Renal cortex interstitium (tissue), 15 donors: ENCODE measurements around the gene LCT. TPM values are rescaled to one million over a fixed set of nuclear protein-coding genes. Genes with fewer than 3 reads are reported as not detected.
"Not testable (repeated sequence)": the region's sequence is repeated elsewhere in the genome, so short reads cannot be mapped to it uniquely, and the experiment has no call there.

ENCODE experiments used
- DNase-seq, 11 donors: peaks; one replicate each; pipeline ENCODE4 v3.0.0-alpha.2; 2013; ENCODE audit warnings: low read depth in 9 of 11, low spot score in 4 of 11; ENCODE audit errors: extremely low read depth in 1 of 11
- long read RNA-seq, 16 experiments: transcript quantifications; one replicate each; lab custom pipeline, GENCODE V29; 2026
- polyA plus RNA-seq, 3 donors: library from polyadenylated mRNA; unstranded; fragments of 120-200 nt; gene quantifications; one replicate each; pipeline ENCODE4 v1.2.1, GENCODE V29; 2013; ENCODE audit not compliant: insufficient read length in 3 of 3

The LCT gene
- polyA plus RNA-seq = under 1 TPM in 2 of 3 donors, not detected in 1; 0.05 to 0.08 TPM
- long read RNA-seq, donor 1 = 0 reads
- long read RNA-seq, donor 2 = 0 reads
- long read RNA-seq, donor 3 = 0 reads
- long read RNA-seq, donor 4 = 0 reads
- long read RNA-seq, donor 5 = 0 reads
- long read RNA-seq, donor 6 = 0 reads
- long read RNA-seq, donor 7 = 0 reads
- long read RNA-seq, donor 8 = 0 reads
- long read RNA-seq, donor 9 = 0 reads
- long read RNA-seq, donor 10 = 0 reads
- long read RNA-seq, donor 11 = 0 reads
- long read RNA-seq, donor 12 = 0 reads
- long read RNA-seq, donor 13 = 0 reads
- long read RNA-seq, donor 14 = 0 reads
- long read RNA-seq, donor 15 = 0 reads
- long read RNA-seq, donor 16 = 0 reads

DNA sequence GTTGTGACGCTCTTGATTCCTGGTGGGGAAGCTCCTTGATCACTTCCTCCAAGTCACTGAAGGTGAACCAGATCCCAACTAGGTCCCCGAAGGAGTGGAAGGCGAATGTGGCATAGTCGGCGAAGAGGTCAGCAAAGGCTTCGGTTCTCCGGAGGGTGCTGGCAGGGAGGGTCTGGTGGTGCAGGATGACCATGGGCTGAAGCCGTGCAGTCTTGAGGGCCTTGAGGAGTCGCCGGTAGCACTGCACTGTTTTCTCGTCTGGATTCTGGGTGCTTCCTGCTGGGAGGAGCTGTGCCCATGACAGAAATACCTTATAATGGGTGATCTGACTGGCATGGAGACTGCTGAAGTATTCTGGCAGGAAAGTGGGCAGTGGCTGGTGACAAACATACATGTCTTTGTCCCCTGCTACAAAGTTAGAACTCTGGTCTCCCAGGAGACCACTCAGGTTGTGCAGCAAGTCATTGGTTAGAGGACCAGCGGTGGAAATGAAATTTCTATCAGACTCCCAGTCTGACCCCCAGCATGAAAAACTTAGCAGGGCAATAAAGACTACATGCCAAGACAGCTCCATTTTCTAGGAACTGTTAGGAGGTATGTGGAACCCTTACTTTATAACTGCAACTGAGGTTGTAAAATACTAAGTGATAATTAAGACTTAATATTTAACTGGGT is at the start of gene LCT:
Gene LCT, minus strand, starts transcription at position 589 of the 675 bp plus-strand sequence. Its CDS starts 15 bp downstream, at position 574.
- no peak for DNase-seq

GRCh38 chr2:135885709-135886108 is 48.7 kb upstream of the LCT start:
- DNase-seq = no peak

DNA sequence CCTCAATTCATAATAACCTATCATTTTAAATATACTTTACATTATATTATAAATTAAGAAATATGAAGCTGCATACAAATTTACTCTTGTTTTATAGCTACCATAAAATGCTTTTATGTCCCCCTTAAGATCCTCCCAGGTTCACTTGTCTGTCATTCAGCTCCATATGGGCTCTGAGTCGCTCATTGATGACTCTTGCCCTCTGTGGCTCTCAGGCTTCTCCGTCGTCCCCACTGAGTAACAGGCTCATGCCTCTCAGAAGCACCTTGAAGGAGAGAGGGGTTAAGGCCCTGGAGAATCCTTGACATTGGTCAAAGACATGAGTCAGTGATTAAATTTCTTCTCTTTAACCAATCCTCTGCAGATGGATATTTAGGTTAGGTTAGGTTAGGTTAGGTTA is 45.4 kb upstream of the LCT start:
- no peak for DNase-seq

- DNase-seq = not testable (repeated sequence)
These were observed 39.8 kb upstream of the LCT start for GRCh38 chr2:135876770-135877169.

GRCh38 chr2:135876066-135876711 is 39.2 kb upstream of the LCT start, which contains the start of gene MCM6:
Gene MCM6, minus strand, starts transcription at chr2:135876443. Its CDS starts 78 bp downstream, at chr2:135876365.
- DNase-seq = peak; percentile 91 to 99 (median 98)

GRCh38 chr2:135875491-135876065 is 38.6 kb upstream of the LCT start:
- DNase-seq = peak in 7 of 11 donors; percentile 21 to 30 (median 28)

- no peak for DNase-seq
These were observed 37.9 kb upstream of the LCT start for GRCh38 chr2:135874777-135875365.

DNA sequence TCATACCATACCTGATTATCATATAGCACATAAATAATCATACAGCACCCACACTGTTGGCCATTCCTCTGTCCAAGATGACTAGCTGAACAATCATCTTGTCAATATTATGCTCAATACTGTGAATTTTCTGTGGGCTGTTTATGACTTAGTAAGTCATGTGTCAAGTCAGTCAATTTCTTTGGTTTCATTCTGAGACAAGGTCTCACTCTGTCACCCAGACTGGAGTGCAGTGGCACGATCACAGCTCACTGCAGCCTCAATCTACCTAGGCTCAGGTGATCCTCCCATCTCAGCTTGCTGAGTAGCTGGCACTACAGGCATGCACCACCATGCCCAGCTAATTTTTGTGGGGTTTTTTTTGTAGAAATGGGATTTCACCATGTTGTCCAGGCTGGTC is 33.6 kb upstream of the LCT start:
- no peak for DNase-seq

GRCh38 chr2:135863233-135863632 is 26.2 kb upstream of the LCT start:
- DNase-seq = no peak

- DNase-seq = no peak
These were observed 25.7 kb upstream of the LCT start for GRCh38 chr2:135862718-135863117.

GRCh38 chr2:135853401-135853800 is 16.4 kb upstream of the LCT start:
- no peak for DNase-seq

DNA sequence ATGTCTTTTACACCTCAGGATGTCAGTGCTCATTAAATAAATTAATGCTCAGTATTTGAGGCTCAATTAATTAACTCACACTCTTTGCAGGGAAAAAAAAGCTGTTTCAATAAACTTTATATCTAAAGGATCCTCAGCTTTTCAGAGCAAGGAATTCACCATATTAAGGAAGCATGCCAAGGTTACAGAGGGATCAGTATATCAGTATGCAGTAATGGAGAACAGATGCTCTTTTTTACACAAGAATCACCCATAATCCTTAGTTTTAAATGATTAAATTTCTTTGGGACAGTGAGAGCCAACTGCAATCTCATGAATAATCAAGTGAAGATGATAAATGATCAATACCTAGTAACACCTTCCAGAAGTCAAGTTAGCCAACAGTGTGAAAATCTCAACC is 14.9 kb upstream of the LCT start:
- no peak for DNase-seq

- no peak for DNase-seq
These were observed 14.1 kb upstream of the LCT start for GRCh38 chr2:135850892-135851668.

- no peak for DNase-seq
These were observed 12.1 kb upstream of the LCT start for GRCh38 chr2:135849087-135849486.

DNA sequence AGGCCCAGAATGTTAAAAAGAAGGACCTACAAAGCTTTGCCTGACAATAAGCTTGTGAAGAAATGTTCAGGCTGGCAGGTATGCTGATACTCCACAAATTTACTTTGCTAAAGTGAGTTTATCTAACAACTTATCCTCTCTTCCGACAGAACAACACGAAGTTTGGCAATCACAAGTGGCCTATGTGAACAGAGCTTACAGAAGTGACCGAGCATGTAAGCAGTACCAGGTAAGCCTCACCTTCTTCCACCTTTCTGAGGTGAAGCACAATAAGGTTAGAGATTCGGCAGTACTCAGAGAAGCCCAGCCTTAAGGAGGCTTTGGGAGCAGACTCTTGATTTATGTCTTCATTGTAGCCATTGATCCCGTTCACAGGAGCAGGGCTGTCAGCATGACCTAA is 9.0 kb upstream of the LCT start:
- no peak for DNase-seq

DNA sequence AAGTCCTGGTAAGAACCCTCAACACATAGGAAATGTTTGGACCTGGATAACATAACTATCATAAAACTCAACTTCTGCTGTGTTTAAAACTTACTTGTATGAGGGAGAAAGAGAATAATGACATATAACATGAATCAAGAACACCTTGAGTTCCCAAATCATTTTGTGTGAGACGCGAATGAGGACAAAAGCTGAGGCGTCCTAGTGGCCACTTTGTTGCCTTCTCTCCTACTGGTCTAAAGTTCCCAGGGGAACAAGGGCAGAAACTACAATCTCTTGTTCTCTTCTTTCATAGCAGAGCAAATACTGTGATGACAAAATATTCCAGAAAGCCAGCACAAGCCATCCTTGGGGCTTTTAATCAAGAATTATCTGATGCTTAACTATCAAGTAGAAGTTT is 8.3 kb upstream of the LCT start:
- no peak for DNase-seq

- DNase-seq = no peak
These were observed 7.4 kb upstream of the LCT start for GRCh38 chr2:135844301-135844895.

DNA sequence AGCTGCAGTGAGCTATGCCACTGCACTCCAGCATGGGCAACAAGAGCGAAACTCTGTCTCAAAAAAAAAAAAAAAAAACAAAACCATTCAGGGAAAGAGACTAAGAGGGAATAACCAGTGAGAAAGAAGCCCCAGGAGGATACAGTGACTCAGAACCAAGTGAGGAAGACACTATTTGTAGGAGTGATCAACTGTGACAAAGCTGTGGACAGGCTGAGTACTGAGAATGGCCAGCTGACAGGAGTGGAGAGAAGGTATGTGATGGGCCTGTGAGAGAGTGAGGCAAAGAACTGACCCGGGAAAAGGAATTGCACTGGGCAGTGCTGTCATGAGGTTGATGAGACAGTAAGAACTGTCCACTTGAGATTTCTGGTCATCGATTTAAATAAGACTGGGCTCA is 6.7 kb upstream of the LCT start:
- DNase-seq = no peak
